Activated CD8-positive, alpha-beta memory T cell treated with anti-CD3 and anti-CD28 coated beads, Interleukin-2, amount 50 U/mL, for 1 hour (primary cell): ENCODE data around the gene LY6G6D.
"Not testable (repeated sequence)": the region's sequence is repeated elsewhere in the genome, so short reads cannot be mapped to it uniquely, and the experiment has no call there.

Experiments
- DNase-seq: peaks from one replicate; pipeline ENCODE4 v3.0.0-alpha.2; 2020; ENCODE audit errors: extremely low read depth

The LY6G6D gene

DNA sequence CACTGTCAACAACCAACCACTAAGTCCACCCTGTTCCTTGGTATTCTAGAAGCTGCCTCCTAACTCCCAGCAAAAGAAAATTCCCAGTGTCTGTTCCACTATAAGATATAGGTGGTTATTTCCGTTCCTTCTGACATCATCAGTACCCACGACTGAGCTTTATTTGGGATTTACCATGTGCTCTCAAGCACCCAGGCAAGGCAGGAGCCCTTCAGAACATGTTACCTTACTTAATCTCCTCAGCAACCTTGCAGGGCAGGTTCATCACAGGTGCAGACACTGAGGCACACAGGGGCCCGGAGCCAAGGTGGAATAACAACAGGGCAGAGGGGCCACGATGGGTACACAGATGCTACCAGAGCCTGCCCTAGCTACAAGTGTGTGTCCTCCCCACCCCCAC is 22.8 kb upstream of the LY6G6D start:
- DNase-seq, result no peak

DNA sequence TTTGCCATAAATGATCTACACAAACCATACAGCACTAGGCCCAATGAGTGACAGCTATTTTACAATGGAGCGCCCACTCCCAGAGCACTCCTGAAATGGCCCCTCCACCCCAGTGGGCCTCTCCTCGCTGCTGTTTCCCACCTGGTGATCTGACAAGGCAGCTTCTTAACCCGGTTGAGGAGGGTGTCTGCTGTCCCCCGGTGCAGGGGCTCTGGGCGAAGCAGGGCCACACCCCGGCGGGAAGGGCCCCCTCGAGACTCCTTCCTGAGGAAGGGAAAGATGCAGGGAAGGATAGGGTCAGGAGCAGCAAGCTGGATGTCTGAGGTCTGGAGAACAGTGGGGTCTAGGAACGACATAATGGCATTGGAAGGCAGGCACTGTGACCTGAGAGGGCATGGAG is 22.3 kb upstream of the LY6G6D start:
- no peak for DNase-seq

DNA sequence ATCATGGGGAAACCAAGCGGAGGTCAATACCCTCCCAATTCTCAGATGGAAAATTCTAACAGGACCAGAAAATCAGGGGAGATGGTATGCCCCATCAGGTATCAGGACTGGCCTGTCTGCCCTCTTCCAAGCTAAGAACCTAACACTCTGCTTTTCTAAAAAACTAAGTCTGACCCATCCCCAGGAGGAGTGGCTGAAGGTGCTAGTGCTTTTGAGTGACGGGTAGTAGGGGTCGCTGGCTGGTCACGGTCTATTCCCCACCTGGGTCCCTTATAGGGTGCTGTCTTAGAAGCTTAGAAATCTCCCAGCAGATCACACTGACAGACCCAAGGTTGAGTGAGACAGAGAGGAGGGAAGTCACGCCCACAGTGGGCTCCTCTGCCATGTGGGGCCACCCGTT is 21.6 kb upstream of the LY6G6D start:
- DNase-seq, result no peak

DNA sequence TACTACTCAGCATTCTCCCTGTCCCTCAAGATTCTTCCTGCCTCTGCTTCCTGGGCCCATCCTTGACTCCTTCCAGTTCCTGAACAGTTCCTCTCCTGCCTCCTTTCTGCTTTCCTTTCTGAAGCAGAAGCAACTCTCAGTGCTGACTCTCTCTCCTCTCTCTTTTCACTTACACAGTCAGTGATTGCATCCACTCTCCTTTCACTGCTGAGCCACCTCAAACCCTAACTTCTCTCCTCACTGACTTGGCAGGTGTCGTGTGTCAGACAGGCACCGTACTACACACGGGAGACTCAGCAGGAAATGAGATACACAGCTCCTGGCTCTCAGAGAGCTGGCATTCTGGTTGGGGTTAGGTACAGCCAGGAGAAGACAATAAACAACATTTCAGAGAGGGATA is 17.6 kb upstream of the LY6G6D start:
- no peak for DNase-seq

DNA sequence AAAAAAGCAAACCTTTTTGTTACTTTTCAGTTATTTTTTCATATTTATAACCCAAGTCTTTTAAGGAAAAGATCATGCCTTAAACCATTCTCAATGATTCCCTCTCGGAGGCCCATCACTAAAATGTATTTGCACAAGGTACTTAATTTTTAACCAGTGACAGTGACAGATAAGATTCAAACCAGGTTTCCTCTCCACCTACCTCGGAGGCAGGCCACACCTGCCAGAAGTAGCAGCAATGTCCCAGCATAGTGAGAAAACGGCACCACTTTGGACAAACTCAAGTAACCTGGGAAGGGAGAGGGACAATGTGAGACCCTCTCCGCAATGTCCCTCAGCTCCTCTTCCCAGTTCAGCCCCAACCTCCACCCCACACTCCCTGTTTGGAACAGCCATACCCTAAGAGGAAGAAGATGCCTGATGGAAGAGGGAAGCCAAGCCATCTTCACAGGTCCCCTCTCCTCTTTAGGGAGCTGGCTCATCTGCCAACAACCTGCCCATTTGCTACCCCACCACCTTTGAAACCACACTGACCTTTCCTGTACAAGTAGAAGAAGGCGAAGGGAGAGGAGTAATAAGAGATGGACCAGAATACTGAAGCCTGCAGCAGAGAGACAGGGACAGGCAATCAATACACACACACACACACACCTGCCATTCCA is 14.3 kb upstream of the LY6G6D start:
- DNase-seq, result no peak

DNA sequence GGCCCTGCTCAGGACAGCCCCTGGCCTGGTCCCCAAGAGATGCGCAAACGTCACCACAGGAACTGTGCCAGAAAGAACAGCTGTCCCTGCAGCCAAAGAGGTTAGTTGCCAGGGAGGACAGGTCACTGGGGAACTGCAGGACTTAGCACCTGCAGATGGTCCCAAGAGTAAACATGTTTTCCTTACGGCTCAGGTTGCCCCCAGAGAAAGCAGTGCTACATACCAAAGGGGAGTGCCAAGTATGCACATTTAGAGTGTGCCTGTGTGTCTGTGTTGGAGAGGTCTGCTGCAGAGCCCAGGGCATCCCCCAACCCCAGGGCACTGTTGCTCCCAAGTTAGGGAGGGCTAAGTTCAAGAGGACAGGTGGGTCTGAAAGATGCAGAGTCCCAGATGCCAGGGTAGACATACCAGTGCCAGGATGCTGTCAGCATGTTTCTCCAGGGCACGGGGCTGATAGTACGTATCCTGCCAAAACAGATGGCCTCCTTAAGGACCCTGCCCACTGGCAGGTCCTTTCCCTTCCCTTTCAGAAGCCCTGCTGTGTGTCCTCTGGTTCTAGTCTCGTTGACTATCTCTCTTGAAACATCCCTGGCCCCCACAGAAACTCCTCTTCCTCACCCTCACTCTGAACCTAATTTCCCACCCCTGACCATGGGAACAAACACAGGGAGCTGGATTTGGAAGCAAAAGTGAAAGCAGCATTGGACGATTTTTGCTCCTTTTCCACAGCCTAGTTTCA is 13.3 kb upstream of the LY6G6D start:
- DNase-seq, result no peak

DNA sequence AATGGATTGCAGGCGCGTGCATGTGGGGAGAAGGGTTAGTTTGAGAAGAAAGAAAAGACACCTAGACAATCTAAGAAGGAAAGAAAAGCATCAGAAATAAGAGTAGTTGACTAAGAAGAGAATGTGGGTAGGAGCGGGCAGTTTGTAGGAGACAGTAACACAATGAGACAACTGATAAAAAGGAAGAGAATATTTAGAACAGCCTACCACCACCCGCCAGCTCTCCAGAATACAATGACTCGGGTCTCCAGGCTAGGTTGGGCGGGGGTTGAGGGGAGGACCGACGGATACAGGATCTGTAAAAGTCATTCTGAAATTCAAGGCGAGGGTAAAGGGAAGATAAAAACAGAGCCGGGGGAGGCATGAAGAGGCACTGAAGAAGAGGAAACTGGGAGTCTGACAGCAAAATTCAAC is 12.7 kb upstream of the LY6G6D start:
- no peak for DNase-seq

DNA sequence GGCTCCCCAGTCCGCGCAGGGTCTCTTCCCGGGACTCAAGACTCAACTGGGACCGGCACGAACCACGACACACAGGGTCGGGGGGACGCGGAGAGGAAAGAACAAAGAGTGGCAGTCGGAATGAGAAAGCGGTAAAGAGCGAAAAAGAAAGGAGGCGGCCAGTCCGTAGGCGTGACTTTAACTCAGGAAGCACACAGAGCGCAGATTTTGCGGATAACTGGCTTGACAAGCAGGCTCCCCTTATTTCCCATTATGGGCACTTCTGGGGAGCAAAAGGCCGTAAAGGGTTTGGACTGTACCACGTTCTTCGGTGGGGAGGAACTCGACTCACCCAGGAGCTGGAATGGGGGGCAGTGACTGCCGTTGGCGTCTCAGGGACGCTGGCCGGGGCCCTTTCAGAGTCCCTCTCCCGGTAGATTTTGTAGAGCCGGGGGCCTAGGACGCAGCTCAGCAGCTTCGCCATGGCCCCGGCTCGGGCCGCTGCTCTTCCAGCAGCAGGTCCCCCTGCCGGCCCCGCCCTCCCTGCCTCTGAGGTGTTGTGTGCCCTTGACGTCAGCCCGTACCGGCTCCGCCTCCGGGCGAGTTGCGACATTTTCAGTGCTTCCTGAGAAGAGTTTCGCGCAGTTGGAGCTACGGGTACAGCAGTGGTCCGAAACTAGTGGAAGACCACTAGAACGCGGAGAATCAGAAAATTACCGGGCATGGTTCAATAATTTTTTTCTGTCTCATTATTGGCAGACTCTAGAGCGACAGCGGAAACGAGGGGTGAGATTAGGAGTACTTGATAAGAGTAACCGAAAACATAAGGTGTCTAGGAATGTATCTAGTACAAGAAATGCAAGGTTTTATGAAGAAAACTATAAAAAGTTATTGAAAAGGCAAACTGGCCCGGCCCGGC is 12.1 kb upstream of the LY6G6D start, which contains the start of gene ABHD16A:
ABHD16A (minus strand) TSS at position 506 of the 898 bp plus-strand sequence; CDS start at position 463, 43 bp downstream.
- DNase-seq, result peak; percentile 95

DNA sequence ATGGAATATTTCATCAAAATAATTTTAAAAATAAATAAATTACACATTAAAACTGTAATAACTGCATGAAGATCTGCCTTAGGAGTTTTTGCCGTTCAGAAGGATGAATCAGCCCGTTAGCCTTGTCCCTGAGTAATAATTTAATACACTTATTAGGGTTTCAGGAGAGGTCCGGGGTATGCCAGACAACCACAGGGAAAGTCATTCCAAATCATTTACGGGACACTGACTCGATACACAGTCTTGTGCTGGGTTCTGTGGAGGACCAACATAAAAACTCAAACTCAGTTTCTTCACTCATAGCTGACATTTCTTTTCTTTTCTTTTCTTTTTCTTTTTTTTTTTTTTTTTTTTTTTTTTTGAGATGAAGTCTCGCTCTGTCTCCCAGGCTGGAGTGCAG is 9.2 kb upstream of the LY6G6D start:
- no peak for DNase-seq

DNA sequence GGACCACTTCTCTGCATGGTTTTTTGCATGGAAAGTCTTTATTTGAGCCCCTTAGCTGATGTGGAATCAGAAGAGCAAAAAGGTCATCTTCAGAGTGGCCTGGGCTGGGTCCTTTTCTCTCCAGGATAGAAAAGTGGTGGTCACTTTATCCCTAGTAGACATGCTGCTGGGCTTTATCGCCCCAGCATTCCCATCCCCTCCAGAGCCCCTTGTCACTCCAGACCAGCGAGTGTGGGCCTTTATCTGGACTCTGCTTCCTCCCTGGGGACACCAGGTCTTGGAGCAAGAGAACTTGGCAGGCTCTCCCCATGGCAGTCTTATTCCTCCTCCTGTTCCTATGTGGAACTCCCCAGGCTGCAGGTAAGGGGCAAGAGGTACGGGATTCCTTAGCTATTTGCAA is 8.5 kb upstream of the LY6G6D start, which contains the start of gene LY6G6F:
LY6G6F (plus strand) TSS at position 268 of the 400 bp plus-strand sequence; CDS start at position 309, 41 bp downstream.
- DNase-seq, result no peak

DNA sequence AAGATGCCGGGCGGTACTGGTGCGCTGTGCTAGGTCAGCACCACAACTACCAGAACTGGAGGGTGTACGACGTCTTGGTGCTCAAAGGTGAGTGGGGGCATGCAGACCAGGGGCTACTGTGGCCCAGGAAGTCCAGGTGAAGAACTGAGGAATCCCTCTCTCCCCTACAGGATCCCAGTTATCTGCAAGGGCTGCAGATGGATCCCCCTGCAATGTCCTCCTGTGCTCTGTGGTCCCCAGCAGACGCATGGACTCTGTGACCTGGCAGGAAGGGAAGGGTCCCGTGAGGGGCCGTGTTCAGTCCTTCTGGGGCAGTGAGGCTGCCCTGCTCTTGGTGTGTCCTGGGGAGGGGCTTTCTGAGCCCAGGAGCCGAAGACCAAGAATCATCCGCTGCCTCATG is 7.4 kb upstream of the LY6G6D start:
- no peak for DNase-seq

DNA sequence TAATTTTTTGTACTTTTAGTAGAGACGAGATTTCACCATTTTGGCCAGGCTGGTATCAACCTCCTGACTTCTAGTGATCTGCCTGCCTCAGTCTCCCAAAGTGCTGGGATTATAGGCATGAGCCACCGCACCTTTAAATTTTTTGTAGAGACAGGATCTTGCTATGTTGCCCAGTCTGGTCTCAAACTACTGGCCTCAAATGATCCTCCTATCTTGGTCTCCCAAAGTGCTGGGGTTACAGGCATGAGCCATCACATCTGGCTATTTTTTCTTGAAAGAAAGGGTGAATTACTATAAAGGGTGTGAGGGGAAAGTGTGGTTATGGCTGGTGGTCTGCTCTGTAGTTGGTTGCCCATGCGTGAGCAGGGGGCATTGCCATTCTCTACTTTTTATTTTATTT is 6.9 kb upstream of the LY6G6D start:
- no peak for DNase-seq

DNA sequence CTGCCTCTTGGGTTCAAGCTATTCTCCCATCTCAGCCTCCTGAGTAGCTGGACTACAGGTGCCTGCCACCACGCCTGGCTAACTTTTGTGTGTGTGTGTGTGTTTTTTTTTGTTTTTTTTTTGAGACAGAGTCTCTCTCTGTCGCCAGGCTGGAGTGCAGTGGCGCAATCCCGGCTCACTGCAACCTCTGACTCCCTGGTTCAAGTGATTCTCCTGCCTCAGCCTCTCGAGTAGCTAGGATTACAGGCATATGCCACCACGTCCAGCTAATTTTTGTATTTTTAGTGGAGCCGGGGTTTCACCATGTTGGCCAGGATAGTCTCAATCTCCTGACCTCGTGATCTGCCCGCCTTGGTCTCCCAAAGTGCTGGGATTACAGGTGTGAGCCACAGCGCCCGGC is 6.0 kb upstream of the LY6G6D start:
- DNase-seq, result not testable (repeated sequence)

DNA sequence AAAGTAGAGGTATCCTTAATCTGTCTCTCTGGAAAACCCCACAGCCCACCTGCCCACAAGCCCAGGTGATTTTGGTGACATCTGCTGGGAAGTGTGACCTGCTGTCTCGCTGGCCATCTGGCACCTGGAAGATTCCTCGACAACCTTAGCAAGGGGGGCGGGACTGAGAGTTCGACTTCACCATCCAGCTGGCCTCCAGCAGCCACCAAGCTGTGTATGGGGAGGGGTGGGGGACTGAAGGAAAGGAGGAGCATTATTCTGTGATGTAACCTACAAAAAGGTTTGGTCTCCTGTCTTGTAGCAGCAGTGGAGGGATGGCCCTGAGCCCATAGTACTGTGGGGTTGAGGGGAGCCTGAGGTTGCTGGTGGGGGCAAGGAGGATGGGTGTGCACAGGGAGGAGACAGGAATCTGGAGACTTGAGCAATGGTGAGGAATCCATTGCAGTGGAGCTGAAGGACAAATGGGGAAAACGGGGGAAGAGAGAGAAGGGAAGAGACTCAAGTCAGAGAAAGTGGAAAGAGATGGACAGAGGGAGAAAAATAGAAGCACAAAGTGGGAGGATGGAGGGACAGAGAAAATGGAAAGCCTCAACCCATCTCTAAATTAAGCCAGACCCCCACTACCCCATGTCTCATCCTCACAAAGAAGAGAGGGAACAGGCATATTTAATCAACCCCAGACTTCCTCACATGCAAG is 4.5 kb upstream of the LY6G6D start:
- DNase-seq, result no peak

DNA sequence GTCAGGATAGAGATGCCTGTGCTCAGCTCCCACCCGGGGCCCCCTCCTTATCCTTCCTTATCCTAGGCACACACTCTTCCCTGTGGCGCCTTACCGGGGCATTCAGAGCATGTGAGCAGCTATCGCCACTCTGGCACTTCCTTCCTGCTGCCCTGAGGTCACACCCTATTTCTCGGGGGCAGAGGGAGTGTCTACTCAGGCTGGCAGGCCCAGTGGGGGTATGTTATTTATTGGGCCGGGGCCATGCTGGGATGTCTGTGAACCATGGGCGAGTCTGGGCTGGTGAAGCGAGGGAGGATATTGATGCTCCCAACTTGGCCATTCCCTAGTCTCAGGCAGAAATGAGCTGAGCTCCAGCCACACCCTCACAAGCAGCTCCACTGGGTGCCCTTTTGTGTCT is 3.9 kb upstream of the LY6G6D start:
- no peak for DNase-seq

DNA sequence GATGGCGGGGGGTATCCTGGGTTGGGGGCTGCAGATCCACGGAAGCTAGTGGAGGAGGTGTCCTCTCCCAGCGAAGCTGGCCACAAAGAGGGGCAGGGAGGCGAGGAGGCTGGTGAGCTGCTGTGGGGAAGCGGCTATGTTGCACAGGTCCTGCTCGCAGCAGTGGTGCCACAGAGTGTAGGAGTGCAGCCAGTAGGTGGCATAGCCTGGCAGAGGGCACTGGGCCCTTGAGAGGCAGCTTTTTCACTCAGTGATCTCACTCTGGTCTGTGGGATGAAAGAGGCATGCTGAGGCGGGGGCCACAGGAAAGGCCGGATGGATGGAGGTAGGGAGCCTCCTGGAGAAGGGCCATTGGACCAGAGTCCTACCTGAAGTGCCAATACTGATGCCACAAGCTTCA is 2.9 kb upstream of the LY6G6D start:
- DNase-seq, result no peak

DNA sequence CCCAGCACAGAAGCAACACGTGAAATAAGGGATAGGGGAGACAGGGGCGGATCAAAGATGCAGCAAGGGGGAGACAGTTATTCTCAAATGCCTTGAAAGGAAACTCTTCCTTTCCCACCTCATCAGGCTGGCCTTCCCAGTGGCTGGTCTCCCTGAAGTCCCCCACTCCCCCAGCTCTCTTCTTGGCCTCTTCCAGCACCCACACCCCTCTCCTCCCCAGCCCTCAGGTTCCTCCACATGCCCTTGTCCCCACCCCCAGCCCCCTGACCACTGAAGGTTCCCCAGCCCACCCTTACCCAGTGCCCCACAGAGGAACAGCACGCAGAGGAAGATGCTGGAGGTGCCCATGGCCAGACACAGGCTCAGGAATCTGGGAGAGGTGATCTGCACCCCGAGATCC is 1.7 kb upstream of the LY6G6D start:
- DNase-seq, result no peak

DNA sequence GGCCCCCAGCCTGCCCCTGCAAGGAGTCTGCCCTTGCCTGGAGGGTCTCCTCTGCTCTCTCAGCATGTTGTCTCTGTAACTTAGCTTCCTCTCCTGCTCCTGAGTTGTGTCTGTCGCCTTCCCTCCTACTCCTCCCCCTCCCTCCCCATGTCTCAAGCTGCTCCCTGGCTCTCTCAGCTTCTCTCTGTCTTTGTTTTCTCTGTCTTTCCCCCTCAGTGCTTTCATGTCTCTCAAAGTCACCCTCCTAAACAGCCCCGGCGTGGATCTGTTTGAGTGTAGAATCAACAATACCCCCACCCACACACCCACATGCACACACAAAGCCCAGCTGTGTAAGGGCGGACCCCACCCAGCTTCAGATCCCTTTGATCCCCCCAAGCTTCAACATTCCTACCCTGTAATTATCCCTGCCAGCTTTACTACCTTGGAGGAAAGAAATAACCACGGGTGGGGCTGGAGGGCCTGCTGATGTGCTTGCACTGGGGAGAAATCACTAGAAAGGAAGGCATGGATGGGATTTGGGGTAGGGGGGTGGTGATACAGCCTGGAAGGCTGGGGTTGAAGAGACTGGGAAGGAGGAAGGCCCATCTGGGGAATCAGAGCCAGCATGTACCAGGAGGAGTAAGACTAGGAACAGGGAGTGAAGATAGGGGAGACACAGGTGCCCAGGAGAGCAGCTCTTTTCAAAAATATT is 1.0 kb upstream of the LY6G6D start:
- DNase-seq, result no peak

DNA sequence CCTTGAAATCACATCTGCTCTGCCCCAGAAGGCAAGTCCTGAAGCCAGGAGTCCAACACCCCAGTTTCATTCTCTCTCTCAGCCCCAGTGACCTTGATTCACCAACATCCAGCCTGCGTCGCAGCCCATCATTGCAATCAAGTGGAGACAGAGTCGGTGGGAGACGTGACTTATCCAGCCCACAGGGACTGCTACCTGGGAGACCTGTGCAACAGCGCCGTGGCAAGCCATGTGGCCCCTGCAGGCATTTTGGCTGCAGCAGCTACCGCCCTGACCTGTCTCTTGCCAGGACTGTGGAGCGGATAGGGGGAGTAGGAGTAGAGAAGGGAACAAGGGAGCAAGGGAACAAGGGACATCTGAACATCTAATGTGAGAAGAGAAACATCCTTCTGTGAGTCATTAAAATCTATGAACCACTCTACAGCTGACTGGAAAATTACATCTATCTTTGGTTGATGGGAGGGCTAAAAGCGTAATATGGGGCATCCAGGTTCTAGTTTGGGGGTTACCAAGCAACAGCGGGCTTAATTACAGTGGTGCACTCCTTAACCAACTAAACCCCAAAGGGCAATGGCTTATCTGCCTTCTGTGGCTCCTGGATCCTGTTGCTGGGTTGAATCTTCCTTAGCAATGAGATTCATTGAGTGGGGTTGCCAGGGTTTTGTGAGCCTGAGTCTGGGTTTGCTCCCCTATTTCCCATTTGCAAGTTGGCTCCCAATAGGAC is 2.5 kb downstream of the LY6G6D start:
- DNase-seq, result no peak

DNA sequence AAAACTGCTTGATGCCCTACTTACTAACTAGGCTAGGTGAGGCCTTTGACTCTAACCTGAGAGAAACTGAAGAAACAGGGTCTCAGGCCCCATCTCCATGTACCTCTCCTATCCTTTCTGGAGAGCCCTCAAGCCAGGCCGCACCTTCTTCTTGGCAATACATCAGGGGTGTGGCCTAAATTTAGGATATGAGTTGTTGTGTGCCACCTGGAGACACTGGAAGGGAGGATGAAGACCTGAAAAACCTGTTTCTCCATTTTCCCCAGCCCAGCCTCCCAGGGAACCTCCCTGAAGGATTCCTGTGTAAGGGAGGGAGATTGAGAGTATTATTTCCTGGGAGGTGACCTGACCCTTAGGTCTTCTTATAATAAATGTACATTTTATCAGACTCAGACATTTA is 3.1 kb downstream of the LY6G6D start:
- no peak for DNase-seq

DNA sequence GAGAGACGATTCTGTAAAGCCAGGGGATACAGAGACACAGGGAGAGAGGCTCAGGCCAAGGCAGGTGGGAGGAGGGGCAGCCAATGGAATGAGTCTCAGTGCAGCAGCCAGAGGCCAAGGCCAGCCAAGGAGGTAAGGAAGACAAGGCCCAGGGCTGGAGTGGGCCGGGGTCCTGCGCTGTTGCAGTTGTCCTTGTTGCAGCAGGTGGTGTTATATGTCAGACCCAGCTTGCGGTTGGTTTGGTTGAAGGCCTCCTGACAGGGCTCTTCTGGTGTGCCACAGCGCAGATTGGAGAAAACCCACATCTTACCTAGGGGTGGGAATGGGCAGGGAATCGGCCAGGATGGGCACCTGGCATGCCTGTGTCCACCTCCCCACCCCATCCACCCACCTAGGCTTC is 3.9 kb downstream of the LY6G6D start:
- DNase-seq, result no peak
